ENCODE results near the gene TDO2.

- TF ChIP-seq CTCF (conservative IDR thresholded peaks at IDR 0.05; ENCODE audit: low read length) (no peak), EZH2phosphoT487 (IDR thresholded peaks at IDR 0.05; ENCODE audit: borderline replicate concordance, low read depth, low read length) (no peak)
Observed at GRCh38 chr4:155924637-155925036, 21.1 kb downstream of the TDO2 start.

Measured in OCI-LY7 (cell line).